DMS53 (cell line): ENCODE data around the gene FETUB.
A peak's percentile ranks its signal among the peaks of the same experiment; 100 is the strongest.

ENCODE experiments used
- DNase-seq: peaks from one replicate; lab custom pipeline; 2025; lab: John Stamatoyannopoulos, UW

The FETUB gene

DNA sequence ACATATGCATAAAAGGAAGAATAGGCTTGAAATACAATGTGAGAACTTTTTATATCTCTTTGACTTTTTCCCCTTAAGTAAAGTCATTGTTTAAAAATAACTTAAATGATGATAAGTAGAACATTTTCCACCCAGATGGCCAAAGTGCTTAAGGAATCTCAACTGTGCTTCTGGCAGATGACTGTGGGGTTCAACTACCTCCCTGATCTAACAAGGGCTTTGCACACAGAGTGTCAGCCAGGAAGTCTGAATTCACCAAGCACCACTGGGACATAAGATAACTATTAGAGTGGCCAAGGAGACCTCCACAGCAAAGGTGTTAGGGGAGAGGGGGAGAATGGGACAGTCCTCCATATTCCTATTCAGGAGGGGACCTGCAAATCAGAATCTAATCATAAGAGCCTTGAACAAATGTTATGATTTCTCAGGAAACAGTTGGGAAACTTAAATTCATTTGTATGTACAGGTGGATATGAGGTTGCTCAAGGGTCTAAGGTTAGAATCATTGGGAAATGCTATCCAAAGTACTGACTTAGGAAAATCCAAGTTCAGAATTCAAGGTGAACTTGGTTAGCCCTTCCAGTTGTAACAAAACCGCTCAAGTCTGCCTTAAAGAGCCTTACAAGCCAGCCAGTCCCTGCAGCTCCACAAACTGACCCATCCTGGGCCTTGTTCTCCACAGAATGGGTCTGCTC is at the start of gene FETUB:
FETUB (plus strand) TSS at position 622 of the 695 bp plus-strand sequence; CDS start at position 684, 62 bp downstream.
- no peak for DNase-seq

DNA sequence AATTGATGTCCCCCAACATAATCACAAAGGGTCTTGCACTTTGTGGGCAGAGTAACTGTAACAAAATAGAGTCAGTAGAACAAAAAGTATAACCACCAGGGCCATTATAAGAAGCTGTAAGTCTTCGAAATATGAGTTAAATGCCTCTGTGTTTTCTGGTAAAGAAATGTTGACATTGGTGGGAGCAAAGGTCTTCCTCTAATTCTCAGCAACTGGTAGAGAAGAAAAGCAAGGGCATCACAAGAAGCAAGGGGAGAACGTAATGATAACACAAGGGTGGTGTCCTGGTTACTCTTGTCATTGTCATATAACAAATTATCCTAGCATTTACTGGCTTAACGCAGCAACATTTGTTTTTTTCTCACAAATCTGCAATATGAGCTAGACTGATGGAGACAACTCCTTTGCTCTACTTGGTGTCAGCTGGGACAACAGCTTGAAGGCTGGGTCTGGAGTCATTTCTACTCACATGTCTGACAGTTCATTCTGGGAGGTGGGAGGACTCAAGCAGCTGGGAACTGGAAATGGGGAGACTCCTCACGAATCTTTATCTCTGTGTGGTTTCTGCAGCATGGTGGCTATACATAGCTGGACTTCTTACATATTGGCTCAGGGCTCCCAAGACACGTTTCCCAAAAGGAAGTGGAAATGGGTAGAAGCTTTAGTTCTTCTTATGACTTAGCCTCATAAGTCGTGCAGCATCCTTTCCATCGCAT is 49.5 kb upstream of the FETUB start:
- no peak for DNase-seq

- DNase-seq = no peak
Observed at GRCh38 chr3:186592682-186593081, 47.5 kb upstream of the FETUB start.

- DNase-seq = no peak
Observed at GRCh38 chr3:186593862-186594261, 46.3 kb upstream of the FETUB start.

- DNase-seq = peak; percentile 40
Observed at GRCh38 chr3:186594591-186595113, 45.5 kb upstream of the FETUB start.

DNA sequence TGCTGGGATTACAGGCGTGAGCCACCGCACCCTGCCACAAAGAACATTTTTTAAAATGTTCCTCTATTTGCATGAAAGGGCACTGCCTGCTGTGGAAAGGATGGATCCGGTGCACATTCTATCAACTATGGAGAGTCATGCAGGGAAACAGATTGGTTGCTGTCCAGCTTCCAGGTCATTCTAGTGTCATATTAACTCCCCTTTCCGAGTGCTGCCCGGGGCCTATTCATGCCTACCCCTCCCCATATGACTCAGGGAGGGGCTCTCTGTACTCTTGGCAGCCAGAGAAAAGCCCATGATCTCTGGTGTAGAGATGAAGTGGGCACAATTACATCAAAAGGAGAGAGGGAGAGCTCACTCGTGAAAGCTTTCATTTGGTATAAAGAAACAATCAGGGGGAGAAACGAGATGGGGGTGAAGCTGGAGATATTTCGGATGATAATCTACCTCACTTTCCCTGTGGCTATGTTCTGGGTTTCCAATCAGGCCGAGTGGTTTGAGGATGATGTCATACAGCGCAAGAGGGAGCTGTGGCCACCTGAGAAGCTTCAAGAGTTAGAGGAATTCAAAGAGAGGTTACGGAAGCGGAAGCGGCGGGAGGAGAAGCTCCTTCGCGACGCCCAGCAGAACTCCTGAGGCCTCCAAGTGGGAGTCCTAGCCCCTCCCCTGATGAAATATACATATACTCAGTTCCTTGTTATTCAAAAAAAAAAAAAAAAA is 43.5 kb upstream of the FETUB start:
- DNase-seq = peak; percentile 30

DNA sequence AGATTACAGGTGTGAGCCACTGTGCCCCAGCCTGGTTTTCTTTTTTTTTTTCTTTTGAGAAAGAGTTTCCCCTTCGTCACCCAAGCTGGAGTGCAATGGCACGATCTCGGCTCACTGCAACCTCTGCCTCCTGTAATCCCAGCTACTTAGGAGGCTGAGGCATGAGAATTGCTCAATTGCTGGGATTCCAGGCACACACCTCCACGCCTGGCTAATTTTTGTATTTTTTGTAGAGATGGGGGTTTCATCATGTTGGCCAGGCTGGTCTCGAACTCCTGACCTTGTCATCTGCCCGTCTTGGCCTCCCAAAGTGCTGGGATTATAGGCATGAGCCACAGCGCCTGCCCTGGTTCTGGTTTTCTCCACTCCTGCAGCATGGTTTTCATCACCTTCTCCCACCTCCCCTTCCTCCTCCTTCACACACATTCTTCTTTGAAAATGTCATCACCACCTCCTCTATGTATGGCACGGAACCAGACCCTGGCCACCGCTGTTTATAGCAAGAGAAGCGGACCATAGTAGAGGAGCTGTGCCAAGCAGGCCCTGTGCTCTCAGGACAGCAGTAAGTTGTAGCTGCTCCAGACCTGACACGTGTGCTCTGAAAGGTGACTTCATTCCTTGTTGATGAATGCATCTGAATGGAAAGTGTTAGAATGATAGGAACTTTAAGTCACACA is 42.0 kb upstream of the FETUB start:
- DNase-seq = no peak

DNA sequence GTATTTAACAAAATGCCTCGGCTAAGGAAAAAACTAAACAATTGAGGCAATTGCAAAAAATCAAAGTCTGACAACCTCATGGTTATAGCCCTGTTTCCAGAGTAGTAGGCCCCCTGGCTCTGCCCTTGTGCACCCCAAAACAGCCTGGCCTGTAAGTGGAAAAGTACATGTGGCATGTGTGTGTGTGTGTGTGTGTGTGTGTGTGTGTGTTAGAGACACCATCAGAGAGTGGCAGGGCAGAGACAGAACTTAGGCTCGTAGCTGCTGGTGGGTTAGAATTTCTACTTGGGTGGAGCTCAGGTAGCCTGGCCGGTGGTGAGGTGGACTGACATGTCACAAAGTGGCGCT is 41.4 kb upstream of the FETUB start:
- no peak for DNase-seq

- DNase-seq = no peak
Observed at GRCh38 chr3:186599142-186599784, 40.9 kb upstream of the FETUB start.

DNA sequence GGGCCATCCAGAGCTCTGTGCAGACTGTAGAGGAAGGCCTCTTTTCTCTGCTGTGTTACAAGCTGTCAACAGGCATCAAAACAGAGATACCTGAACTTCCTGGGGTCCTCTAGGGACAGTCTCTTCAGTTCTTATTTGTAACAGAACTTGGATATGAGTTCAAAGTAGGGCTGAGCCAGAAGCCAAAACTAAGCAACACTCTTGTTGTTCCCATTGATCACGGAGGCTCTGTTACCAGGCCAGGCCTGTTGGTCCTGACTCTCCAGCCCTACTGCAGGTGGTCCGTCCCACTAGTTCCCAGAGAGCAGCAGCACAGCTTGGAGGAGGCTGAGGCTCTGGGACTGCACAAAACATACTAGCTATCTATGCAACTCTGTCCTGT is 40.4 kb upstream of the FETUB start:
- no peak for DNase-seq

DNA sequence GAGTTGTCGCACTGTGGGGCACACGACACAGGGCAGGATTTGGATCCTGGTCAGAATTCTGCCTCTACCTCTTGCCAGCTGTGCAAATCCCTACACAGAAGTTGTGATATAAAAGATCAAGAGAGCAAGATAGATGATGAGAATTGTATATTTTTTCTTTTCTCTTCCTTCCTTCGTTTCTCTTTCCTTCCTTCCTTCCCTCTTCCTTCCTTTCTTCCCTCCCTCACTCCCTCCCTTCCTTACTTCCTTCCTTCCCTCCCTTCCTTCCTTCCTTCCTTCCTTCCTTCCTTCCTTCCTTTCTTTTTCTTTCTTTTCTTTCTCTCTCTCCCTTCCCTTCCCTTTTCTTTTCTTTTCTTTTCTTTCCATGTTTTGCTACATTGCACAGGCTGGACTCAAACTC is 39.3 kb upstream of the FETUB start:
- DNase-seq = no peak

- no peak for DNase-seq
Observed at GRCh38 chr3:186603159-186603558, 37.0 kb upstream of the FETUB start.

- DNase-seq = no peak
Observed at GRCh38 chr3:186605078-186605477, 35.1 kb upstream of the FETUB start.

DNA sequence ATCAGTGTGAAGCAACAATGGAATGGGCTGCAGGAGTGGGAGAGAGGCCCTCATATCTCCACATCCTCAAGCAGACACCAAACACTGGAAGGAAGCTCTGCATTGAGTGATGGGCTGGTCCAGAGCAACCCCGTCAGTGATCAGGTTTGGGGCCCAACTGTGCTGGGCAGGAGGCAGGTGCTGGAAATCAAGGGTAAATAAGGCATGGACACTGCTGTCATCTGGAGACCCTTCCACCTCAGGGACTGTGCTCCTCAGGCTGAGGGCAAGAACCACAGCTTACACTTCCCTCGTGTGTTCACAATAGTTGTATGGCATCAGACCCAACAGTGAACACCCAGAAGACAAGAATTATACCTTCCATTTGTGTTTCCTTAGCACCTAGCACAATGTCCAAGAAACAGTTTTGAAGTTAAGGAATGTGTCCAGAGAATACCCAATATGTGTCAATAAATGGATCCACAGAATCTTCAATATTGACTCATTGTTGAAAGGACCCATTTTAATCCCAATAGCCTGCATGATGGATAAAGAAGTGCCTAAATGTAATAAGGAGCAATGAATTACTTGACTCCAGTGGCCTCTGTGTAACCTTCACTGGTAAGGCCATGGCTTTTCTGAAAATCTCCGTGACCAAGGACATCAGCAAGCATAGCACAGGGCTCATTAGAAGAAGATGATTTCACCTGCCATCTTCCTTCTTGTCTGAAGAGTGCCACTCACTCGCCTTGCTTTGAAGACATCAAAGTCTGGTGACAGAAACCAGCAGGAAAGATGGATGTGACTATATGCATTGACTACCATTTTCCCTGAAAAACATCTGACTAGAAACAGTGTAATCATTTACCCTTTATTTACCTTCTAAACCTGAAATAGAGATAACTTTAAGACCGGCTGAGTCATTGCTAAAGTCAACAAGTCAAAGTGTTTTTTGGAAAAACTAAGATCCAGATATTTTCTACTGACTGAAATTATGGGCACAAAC is 34.3 kb upstream of the FETUB start:
- peak; percentile 69 for DNase-seq

DNA sequence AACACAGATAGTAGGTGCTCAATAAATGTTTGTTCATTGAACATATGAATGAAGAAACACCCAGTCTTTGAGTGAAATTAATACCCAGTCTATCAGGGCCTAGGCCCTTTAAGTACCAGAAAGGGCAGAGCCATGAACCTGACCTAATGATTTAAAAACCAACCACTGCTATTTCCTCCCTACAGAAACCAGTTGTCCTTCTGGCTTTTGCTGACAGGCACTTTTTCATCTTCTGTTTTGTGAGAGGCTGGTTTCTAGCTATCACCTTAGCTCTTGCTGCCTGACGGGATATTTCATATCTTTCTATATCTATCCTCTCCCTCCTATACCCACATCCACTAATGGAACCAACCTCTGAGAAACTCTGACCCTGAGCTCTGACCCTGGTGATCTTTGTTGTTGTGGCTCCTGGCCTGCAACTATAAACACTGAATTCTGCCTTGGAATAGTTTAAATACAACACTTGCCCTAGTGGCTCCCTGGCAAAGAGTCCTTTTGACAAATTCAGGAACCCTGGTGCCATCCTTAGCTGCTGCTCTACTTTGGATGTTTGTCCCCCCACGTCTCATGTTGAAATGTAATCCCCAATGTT is 31.5 kb upstream of the FETUB start:
- no peak for DNase-seq

- peak; percentile 40 for DNase-seq
Observed at GRCh38 chr3:186609247-186609868, 30.8 kb upstream of the FETUB start.

- DNase-seq = no peak
Observed at GRCh38 chr3:186612065-186612464, 28.1 kb upstream of the FETUB start.

GRCh38 chr3:186612721-186613636 is 27.2 kb upstream of the FETUB start, which contains the start of gene AHSG:
Gene AHSG, plus strand, starts transcription at chr3:186613060. Its CDS starts 82 bp downstream, at chr3:186613142.
- DNase-seq = no peak
